T-helper 2 cell treated with Interferon-gamma antibody and Interleukin-4, amounts not matched to agents 5 μg/mL and 100 μg/mL, for 36 hours (primary cell): ENCODE data around the gene KIF5B.
A peak's percentile ranks its signal among the peaks of the same experiment; 100 is the strongest.
"Not testable (repeated sequence)": the region's sequence is repeated elsewhere in the genome, so short reads cannot be mapped to it uniquely, and the experiment has no call there.

Experiments used
- DNase-seq: peaks from one replicate; pipeline ENCODE4 v3.0.0; 2021; ENCODE audit warnings: low spot score
- H3K27ac Mint-ChIP-seq: one replicate; pipeline ENCODE4 v1.8.0; 2021; ENCODE audit warnings: mild to moderate bottlenecking, mixed read lengths
- H3K27me3 Mint-ChIP-seq: one replicate; pipeline ENCODE4 v1.8.0; 2021; ENCODE audit warnings: low read depth, mixed read lengths
- H3K36me3 Mint-ChIP-seq: one replicate; pipeline ENCODE4 v1.8.0; 2021; ENCODE audit warnings: low read depth, mixed read lengths
- H3K4me1 Mint-ChIP-seq: one replicate; pipeline ENCODE4 v1.8.0; 2021; ENCODE audit warnings: low read depth, mixed read lengths
- H3K4me3 Mint-ChIP-seq: one replicate; pipeline ENCODE4 v1.8.0; 2022; ENCODE audit warnings: mild to moderate bottlenecking, moderate library complexity, mixed read lengths
- H3K9me3 Mint-ChIP-seq: one replicate; pipeline ENCODE4 v1.8.0; 2021; ENCODE audit warnings: mixed read lengths

The KIF5B gene

DNA sequence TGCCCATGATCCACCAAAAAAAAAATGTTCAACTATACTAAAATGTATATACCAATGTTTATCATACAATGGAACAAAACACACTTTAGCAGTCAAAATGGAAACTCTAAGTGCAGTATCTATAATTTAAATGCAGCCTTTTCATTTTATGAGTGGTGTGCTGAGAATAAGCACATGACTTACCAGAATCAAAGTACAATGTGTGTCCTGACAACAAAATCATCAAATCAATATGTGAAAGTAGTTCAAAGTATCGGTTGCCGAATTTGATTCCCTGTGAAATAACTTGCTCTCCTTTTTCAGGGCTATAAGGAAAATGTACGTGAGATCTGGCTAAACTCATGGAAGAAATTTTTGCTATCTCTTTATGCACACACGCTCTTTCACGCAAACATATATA is 16.9 kb upstream of the KIF5B start:
- no peak overlapping the region for H3K4me3 Mint-ChIP-seq
- no peaks in the 10 kb centered on the region for H3K9me3 Mint-ChIP-seq
- peaks cover 9% of the 10 kb centered on the region for H3K27me3 Mint-ChIP-seq
- no peak for DNase-seq
- no peaks in the 10 kb centered on the region for H3K36me3 Mint-ChIP-seq
- H3K27ac Mint-ChIP-seq = no peak overlapping the region
- peaks cover 2% of the 10 kb centered on the region for H3K4me1 Mint-ChIP-seq

DNA sequence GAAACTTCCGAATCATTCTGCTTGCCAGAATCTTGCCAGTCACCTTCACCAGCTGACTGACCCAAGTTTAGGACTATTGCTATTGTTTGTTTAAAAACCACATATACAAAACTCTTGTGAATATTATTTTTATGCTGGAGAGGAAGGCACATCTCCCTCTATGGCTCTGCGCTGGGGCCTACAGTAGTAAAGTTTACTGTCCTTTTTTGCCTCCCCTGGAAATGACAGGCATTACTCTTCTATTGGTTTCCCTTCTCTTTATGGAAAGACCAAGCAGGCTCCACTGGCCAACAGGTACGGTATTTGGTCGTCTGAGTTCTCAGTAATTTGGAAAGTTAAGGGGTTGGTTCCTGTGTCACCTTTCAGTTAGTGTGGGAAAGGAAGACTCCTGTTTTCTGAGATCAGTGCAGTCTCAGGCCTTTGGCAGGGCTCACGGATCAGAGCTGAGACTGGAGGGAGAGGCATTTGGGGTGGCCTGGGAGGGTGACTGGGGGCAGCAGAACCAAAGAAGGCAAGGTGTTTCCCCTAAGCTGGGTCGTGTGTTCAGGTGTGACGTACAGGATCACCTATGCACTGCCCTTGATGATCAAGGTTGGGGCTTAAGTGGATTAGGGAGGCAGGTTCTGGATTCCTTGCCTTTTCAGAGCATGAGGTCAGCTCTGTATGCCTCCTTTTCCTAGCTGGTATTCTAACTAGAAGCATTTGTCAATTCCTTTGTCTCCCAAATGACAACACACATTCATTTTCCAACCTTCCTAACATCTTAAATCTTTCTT is 16.0 kb upstream of the KIF5B start:
- Mint-ChIP-seq H3K36me3 (no peaks in the 10 kb centered on the region), H3K4me1 (peaks cover 2% of the 10 kb centered on the region), H3K4me3 (no peak overlapping the region), H3K27ac (no peak overlapping the region), H3K27me3 (peaks cover 9% of the 10 kb centered on the region), H3K9me3 (no peaks in the 10 kb centered on the region)
- DNase-seq = no peak

DNA sequence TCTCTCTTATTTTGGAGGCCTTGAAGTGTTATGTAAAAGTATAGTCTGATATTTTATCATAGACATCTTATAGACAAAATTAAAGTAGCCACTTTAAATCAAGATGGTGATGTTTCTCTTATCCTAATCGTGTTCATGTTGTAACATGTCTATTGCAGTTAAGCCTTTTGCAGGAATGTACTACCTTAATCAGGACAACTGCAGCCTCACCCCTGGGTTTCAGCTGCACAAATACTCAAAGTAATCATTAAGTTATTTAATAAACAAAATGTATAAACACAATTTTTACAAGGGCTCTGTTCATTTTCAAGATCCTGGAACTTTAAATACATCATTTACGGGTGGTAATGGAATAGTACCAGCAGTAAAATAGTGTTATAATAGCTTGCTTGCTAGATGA is 14.4 kb upstream of the KIF5B start:
- no peaks in the 10 kb centered on the region for H3K36me3 Mint-ChIP-seq
- H3K27ac Mint-ChIP-seq = no peak overlapping the region
- peaks cover 2% of the 10 kb centered on the region for H3K4me1 Mint-ChIP-seq
- no peak for DNase-seq
- no peaks in the 10 kb centered on the region for H3K9me3 Mint-ChIP-seq
- peaks cover 9% of the 10 kb centered on the region for H3K27me3 Mint-ChIP-seq
- no peak overlapping the region for H3K4me3 Mint-ChIP-seq

DNA sequence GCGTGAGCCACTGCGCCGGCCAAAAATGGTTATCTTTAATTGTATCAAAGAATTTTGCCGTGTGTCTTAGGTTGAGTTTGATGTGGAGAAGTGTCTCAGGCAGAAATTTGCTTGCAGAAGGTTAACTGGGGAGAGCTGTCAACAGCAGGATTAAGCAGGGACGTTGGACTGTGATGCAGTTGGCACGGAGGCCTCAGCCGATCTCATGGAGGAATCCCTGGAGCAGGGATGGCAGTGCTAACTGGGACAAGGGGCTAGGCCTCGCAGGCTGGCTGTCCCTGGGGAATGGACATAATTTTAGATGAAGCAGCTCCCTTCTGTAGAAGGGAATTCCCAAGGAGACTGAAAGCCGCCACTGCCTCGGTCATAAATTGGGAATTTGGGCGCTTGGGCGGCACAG is 12.3 kb upstream of the KIF5B start:
- peaks cover 2% of the 10 kb centered on the region for H3K27me3 Mint-ChIP-seq
- no peaks in the 10 kb centered on the region for H3K9me3 Mint-ChIP-seq
- no peaks in the 10 kb centered on the region for H3K36me3 Mint-ChIP-seq
- DNase-seq = no peak
- H3K4me1 Mint-ChIP-seq = peaks cover 2% of the 10 kb centered on the region
- no peak overlapping the region for H3K27ac Mint-ChIP-seq
- H3K4me3 Mint-ChIP-seq = no peak overlapping the region

DNA sequence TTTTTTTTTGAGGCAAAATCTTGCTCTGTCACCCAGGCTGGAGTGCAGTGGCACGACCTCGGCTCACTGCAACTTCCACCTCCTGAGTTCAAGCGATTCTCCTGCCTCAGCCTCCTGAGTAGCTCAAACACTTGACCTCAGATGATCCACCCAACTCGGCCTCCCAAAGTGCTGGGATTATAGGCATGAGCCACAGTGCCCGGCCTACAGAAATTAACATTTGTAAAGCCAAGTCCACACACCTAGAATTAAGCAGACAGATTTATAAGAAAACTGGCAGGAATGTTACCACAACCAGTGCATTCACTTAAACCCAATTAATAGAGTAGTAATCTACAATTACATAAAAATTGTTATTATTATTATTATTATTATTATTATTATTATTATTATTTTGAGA is 11.7 kb upstream of the KIF5B start:
- H3K27ac Mint-ChIP-seq, H3K36me3 Mint-ChIP-seq, DNase-seq, H3K4me3 Mint-ChIP-seq, H3K27me3 Mint-ChIP-seq, H3K4me1 Mint-ChIP-seq, H3K9me3 Mint-ChIP-seq: not testable (repeated sequence)

DNA sequence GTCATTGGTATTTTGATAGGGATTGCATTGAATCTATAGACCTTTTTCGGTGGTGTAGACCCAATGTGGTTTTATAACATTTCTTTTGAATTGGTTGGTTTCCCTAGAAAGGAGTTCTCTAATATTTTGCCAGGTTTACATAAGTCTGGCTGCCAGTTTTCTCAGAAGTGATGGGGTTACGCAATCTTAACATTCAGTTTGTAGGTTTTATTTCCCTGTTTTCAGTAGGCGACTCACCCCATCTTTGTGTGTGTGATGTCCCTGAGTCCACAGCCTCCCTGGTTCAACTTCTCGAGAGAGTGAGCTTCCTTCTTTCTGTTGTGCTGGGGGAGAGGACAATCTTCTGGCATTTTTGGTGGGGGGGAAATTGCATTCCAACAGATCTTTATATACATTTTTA is 9.6 kb upstream of the KIF5B start:
- Mint-ChIP-seq H3K27ac (no peak overlapping the region), H3K4me3 (no peak overlapping the region), H3K9me3 (no peaks in the 10 kb centered on the region), H3K4me1 (peaks cover 2% of the 10 kb centered on the region), H3K27me3 (no peaks in the 10 kb centered on the region), H3K36me3 (no peaks in the 10 kb centered on the region)
- no peak for DNase-seq

DNA sequence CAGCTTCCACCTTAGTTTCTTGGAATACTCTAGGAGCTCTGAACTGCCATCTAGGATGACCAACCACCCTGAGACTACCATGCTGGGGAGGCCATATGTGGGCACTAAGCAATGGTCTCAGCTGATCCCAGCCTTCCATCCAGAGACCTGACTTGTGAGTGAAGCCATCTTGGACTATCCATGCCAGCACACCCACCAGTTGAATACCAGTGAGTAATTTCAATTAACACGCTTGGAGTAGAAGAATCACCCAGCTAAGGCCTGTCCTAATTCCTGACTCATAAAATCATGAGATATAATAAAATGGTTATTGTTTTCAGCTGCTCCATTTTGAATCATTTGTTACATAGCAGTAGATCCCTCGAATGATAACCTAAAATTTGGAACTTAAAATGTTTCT is 5.2 kb upstream of the KIF5B start:
- no peaks in the 10 kb centered on the region for H3K36me3 Mint-ChIP-seq
- no peaks in the 10 kb centered on the region for H3K27me3 Mint-ChIP-seq

DNA sequence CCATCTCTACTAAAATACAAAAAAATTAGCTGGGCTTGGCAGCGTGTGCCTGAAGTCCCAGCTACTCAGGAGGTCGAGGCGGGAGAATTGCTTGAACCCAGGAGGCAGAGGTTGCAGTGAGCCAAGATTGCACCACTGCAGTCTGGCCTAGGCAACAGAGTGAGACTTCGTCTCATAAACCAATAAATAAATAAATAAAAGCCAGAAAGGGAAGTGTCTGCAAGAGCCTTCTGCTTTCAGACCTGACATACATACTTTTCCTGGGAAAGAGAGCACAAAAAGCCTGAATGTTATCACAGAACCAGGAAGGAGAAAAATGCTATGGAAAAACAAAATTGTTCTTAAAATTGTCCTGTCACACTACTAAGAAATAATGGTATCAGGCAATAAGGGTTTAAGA is 4.1 kb upstream of the KIF5B start:
- H3K36me3 Mint-ChIP-seq = peaks cover 4% of the 10 kb centered on the region
- no peaks in the 10 kb centered on the region for H3K27me3 Mint-ChIP-seq
- H3K4me3 Mint-ChIP-seq = no peak overlapping the region
- H3K27ac Mint-ChIP-seq = no peak overlapping the region
- DNase-seq = no peak
- peaks cover 4% of the 10 kb centered on the region for H3K4me1 Mint-ChIP-seq
- no peaks in the 10 kb centered on the region for H3K9me3 Mint-ChIP-seq

More for the DNA sequence above, 5.2 kb upstream of the KIF5B start:
- no peak for DNase-seq
- H3K9me3 Mint-ChIP-seq = no peaks in the 10 kb centered on the region
- no peak overlapping the region for H3K27ac Mint-ChIP-seq
- peaks cover 4% of the 10 kb centered on the region for H3K4me1 Mint-ChIP-seq
- H3K4me3 Mint-ChIP-seq = no peak overlapping the region

DNA sequence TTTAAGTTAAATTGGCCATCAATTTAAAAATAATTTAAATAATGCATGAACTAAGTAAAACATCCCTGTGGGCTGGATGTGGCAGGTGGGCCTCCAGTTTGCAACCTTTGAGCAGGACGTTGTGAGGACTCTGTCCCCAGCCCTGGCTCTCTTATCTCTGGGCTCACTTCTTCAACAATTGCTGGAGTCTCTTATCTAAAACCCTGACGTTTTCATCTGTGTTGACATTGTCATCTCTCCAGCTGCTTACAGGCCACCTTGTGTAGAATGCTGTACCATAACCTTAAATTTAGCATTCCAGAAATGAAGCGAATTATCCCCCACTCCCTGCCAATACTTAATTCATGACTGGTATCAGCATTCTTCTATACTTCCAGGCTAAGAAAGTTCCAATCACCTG is 3.2 kb upstream of the KIF5B start:
- Mint-ChIP-seq H3K36me3 (peaks cover 11% of the 10 kb centered on the region), H3K4me3 (no peak overlapping the region), H3K27ac (no peak overlapping the region), H3K27me3 (no peaks in the 10 kb centered on the region), H3K4me1 (peaks cover 7% of the 10 kb centered on the region), H3K9me3 (no peaks in the 10 kb centered on the region)
- DNase-seq = no peak

DNA sequence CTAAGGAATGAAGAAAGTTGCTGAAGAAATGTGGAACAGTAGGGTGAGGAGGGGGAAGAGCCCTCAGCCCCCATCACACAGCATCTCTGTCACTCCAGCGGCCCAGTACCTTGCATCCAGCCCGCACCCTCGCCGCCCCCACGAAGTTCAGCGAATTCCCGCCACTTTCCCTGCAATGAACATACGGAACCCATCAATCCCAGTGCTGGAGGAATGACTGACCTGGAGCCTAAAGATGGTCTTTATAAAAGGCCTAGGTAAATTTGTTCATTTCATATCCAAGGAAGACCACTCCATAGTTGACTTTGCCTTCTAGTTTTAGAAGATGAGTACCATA is 779 bp upstream of the KIF5B start:
- H3K36me3 Mint-ChIP-seq = peaks cover 25% of the 10 kb centered on the region
- DNase-seq = no peak
- no peaks in the 10 kb centered on the region for H3K27me3 Mint-ChIP-seq
- H3K9me3 Mint-ChIP-seq = no peaks in the 10 kb centered on the region
- peak overlapping the region; percentile 94 for H3K27ac Mint-ChIP-seq
- H3K4me1 Mint-ChIP-seq = peaks cover 23% of the 10 kb centered on the region
- peak overlapping the region; percentile 98 for H3K4me3 Mint-ChIP-seq

DNA sequence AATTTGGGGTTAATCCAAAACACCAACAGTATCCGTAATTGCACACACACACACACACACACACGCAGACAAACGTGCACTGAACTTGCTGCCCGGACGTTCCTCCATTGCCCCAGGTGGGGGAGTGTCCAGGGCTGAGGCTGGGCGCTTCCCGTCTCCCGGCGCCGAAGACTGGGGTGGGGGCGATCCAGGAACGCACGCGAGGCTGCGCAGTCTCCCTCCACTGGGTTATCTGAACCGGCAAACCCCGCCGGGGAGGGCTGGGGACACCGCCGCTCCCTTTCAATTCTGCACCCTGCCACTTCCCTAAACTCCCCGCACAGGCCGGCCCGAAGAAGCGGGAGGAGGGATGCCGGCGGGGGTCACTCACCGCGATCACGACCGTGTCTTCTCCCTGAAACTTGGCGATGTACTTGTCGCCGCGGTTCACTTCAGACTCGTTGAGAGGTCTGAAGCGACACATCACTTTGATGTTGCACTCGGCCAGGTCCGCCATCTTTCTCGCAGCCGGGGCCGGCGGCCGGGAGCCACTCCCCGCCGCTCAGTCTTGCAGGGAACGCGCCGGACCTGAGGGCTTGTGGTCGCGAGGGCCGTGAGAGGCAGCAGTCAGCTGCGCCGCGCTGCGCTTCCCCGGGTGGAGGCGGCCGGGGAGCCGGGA is 618 bp downstream of the KIF5B start:
- Mint-ChIP-seq H3K4me3 (peak overlapping the region; percentile 98), H3K36me3 (peaks cover 26% of the 10 kb centered on the region), H3K27ac (peak overlapping the region; percentile 94), H3K9me3 (no peaks in the 10 kb centered on the region), H3K4me1 (peaks cover 34% of the 10 kb centered on the region), H3K27me3 (no peaks in the 10 kb centered on the region)
- peak; percentile 53 for DNase-seq

DNA sequence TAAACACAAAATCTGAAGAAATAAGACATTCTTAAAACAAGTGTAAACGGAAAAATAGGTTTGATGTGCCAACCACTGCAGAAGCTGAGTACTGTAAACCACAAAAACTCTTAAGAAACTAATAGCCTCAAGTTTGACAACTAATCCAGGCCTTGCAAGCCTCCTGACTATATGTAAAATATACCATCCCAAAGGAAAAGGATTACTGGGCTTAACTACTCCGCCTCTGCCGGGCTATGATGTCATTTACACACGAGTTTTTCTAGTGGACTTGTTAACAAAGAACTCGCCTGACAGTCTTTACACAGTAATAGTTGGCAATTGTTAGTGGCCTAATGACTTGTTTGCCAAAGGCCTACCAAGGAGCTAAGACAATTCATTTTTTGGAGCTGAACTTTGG is 2.1 kb downstream of the KIF5B start:
- no peak for DNase-seq
- H3K27me3 Mint-ChIP-seq = no peaks in the 10 kb centered on the region
- peaks cover 30% of the 10 kb centered on the region for H3K36me3 Mint-ChIP-seq
- peak overlapping the region; percentile 98 for H3K4me3 Mint-ChIP-seq
- no peaks in the 10 kb centered on the region for H3K9me3 Mint-ChIP-seq
- peak overlapping the region; percentile 94 for H3K27ac Mint-ChIP-seq
- peaks cover 48% of the 10 kb centered on the region for H3K4me1 Mint-ChIP-seq

DNA sequence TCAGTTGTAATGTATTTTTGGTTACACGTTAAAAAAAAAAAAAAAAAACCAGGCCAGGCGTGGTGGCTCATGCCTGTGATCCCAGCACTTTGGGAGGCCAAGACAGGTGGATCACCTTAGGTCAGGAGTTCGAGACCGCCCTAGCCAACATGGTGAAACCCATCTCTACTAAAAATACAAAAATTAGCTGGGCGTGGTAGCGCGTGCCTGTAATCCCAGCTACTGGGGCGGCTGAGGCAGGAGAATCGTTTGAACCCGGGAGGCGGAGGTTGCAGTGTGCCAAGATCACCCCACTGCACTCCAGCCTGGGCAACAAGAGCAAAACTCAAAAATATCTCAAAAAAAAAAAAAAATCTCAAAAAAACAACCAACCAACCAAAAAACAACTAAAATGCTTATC is 2.8 kb downstream of the KIF5B start:
- Mint-ChIP-seq H3K4me1 (peaks cover 50% of the 10 kb centered on the region), H3K36me3 (peaks cover 33% of the 10 kb centered on the region)
- not testable (repeated sequence) for H3K27ac Mint-ChIP-seq

DNA sequence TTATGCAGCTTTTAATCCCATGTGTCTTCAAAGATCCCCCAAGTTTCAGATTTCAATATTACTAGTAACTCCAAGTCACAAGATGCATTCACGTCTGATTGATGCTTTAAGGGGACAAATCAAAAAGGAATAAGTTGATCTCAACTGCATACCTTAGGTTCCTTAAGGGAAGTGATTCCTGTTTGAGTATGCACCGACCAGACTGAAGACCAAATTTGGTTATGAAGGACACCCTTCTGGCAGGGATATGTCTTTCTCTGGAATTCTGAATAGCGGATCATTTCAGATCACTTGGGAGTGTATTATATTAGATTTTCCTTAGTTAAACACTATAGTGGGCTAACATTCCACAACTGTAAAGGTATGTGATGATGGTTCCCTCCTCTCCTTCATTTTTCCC is 4.3 kb downstream of the KIF5B start:
- peaks cover 43% of the 10 kb centered on the region for H3K36me3 Mint-ChIP-seq
- no peaks in the 10 kb centered on the region for H3K9me3 Mint-ChIP-seq
- H3K27ac Mint-ChIP-seq = no peak overlapping the region
- H3K4me1 Mint-ChIP-seq = peaks cover 58% of the 10 kb centered on the region
- H3K27me3 Mint-ChIP-seq = no peaks in the 10 kb centered on the region
- no peak for DNase-seq
- peak overlapping the region; percentile 98 for H3K4me3 Mint-ChIP-seq

More for the DNA sequence above, 2.8 kb downstream of the KIF5B start:
- DNase-seq, H3K9me3 Mint-ChIP-seq, H3K27me3 Mint-ChIP-seq: not testable (repeated sequence)
- H3K4me3 Mint-ChIP-seq = peak overlapping the region; percentile 98

DNA sequence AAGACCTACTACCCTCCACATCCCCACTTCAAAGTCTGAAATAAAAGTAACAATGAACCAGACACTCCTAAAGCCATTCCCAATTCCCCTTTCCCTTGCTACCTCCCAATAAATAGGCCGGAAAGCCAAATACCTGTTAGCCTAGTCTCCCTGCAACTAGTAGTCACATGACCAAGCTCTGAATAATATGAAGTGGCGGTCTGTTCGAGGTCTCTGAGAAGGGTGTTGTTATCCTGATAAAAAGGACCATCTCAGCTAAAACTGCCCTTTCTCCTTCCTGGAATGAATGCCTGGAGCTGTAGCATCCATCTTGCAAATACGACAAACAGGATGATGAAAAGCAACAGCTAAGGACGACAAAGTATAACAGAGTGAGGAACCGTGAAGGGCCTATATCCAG is 6.0 kb downstream of the KIF5B start:
- Mint-ChIP-seq H3K27ac (peak overlapping the region; percentile 33), H3K4me3 (no peak overlapping the region), H3K36me3 (peaks cover 54% of the 10 kb centered on the region), H3K9me3 (no peaks in the 10 kb centered on the region), H3K4me1 (peaks cover 70% of the 10 kb centered on the region), H3K27me3 (no peaks in the 10 kb centered on the region)
- no peak for DNase-seq
